ENCODE data around the gene SH3PXD2B. TPM values are rescaled to one million over a fixed set of nuclear protein-coding genes. Genes with fewer than 3 reads are reported as not detected.
A peak's percentile ranks its signal among the peaks of the same experiment; 100 is the strongest.
"Not testable (repeated sequence)": the region's sequence is repeated elsewhere in the genome, so short reads cannot be mapped to it uniquely, and the experiment has no call there.

SH3PXD2B gene
- total RNA-seq, 4 donors from 2014 or later: 13.7 to 27.1 (median 21.1) TPM

GRCh38 chr5:172334196-172334595 is 120.1 kb downstream of the SH3PXD2B start:
- Histone ChIP-seq H3K4me1 (no peaks in the 10 kb centered on the region), H3K27me3 (no peaks in the 10 kb centered on the region), H3K4me3 (replicated peaks in 1 of 3) (no peak overlapping the region), H3K9me3 (no peaks in the 10 kb centered on the region), H3K27ac (no peak overlapping the region), H3K36me3 (peaks cover 0 to 5% of the 10 kb centered on the region in 2 donors)
- DNase-seq: no peak
- 89 to 95% methylated on average over 7 to 8 of the region's 8 CpGs for WGBS, 2 donors
- TF ChIP-seq CTCF (IDR thresholded peaks at IDR 0.05) (no peak), POLR2A (IDR thresholded peaks at IDR 0.05) (no peak)
- intact Hi-C loops (cut with DNase I): no loop called here

GRCh38 chr5:172326901-172327300 is 127.4 kb downstream of the SH3PXD2B start:
- H3K36me3 ChIP-seq; H3K4me1 ChIP-seq; H3K9me3 ChIP-seq; H3K27ac ChIP-seq; H3K4me3 ChIP-seq (replicated peaks in 1 of 3); H3K27me3 ChIP-seq; intact Hi-C loops (cut with DNase I); DNase-seq: not testable (repeated sequence)
- WGBS, 2 donors: 87 to 90% methylated on average over 13 of the region's 13 CpGs

DNA sequence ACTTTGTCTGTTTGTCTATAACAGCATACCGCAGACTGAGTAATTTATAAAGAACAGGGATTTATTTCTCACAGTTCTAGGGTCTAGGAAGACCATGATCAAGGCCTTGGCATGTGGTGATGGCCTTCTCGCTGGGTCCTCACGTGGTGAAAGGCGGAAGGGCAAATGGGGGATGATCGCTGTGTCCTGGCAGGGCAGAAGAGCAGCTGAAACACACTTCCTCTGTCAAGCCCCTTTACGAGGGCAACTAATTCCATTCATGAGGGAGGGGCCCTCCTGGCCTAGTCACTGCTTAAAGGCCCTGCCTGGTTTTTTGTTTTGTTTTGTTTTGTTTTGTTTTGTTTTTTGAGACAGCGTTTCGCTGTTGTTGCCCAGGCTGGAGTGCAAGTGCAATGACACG is 128.9 kb downstream of the SH3PXD2B start:
- intact Hi-C loops (cut with DNase I): no loop called here
- Histone ChIP-seq H3K4me1 (peaks cover 3 to 5% of the 10 kb centered on the region in 2 donors), H3K4me3 (replicated peaks in 1 of 3) (no peak overlapping the region), H3K27me3 (no peaks in the 10 kb centered on the region), H3K27ac (no peak overlapping the region), H3K36me3 (no peaks in the 10 kb centered on the region), H3K9me3 (no peaks in the 10 kb centered on the region)
- TF ChIP-seq POLR2A (IDR thresholded peaks at IDR 0.05) (no peak), CTCF (IDR thresholded peaks at IDR 0.05) (no peak)
- DNase-seq: no peak
- 90 to 93% methylated on average over 9 of the region's 9 CpGs for WGBS, 2 donors

DNA sequence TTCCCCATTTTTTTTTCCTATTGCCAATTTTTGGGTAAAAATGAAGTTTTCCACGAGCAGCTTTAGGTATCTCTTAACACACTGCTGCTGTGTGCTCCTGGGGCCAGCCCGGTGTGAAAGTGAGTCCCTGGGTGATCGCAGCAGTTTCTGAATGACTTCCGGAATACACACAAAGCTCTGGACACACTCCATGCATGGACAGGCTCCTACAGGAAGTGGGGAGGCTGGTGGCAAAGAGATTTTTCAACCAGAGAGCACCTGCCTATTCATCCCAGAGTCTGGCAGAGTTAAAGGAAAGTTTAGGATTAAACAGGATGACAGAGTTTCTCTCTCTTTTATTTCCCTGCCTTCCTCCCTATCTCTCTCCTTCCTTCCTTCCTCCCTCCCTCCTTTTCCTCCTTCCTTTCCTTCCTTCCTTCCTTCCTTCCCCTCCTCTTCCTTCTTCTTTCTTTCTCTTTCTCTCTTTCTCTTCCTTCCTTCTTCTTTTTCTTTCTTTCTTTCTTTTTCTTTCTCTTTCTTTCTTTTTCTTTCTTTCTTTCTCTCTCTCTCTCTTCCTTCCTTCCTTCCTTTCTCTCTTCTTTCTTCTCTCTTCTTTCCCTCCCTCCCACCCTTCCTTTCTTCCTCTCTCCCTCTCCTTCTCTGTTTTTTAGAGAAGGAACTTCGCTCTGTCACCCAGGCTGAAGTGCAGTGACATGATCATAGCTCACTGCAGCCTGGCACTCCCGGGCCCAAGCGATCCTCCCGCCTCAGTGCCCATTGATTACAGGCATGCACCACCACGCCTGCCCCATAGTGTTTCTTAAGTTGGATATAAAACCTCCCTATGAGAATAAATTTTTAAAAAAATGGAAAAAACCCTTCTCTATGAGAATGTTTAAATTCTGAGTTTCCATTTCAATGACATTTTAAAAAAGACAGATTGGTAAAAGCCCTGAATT is 132.0 kb downstream of the SH3PXD2B start:
- Histone ChIP-seq H3K27me3 (no peaks in the 10 kb centered on the region), H3K9me3 (no peaks in the 10 kb centered on the region), H3K4me3 (replicated peaks in 1 of 3) (no peak overlapping the region), H3K4me1 (peaks cover 3 to 5% of the 10 kb centered on the region in 2 donors), H3K27ac (no peak overlapping the region), H3K36me3 (no peaks in the 10 kb centered on the region)
- no peak for TF ChIP-seq CTCF (IDR thresholded peaks at IDR 0.05)
- TF ChIP-seq POLR2A (IDR thresholded peaks at IDR 0.05): no peak
- peak; percentile 47 to 60 for DNase-seq
- WGBS, 2 donors: 58 to 59% methylated on average over 9 of the region's 9 CpGs
- intact Hi-C loops (cut with DNase I): no loop called here

GRCh38 chr5:172321593-172321992 is 132.7 kb downstream of the SH3PXD2B start:
- Histone ChIP-seq H3K27me3 (no peaks in the 10 kb centered on the region), H3K4me3 (replicated peaks in 1 of 3) (no peak overlapping the region), H3K9me3 (no peaks in the 10 kb centered on the region), H3K36me3 (no peaks in the 10 kb centered on the region), H3K27ac (no peak overlapping the region), H3K4me1 (peaks cover 3 to 5% of the 10 kb centered on the region in 2 donors)
- DNase-seq: no peak
- TF ChIP-seq CTCF (IDR thresholded peaks at IDR 0.05) (no peak), POLR2A (IDR thresholded peaks at IDR 0.05) (no peak)
- intact Hi-C loops (cut with DNase I): no loop called here

Measured in thyroid gland (tissue), 4 donors.